HG02678 (cell line): ENCODE measurements around the gene C2CD2.

Experiments used
- ATAC-seq: cut with Tn5 transposase; IDR thresholded peaks from one replicate; pipeline ENCODE4 v1.9.1; 2021; ENCODE audit warnings: mild to moderate bottlenecking, moderate library complexity; ENCODE audit not compliant: unreplicated experiment

C2CD2 gene

GRCh38 chr21:41871293-41872030 lies 82.4 kb downstream of the C2CD2 start:
- no peak for ATAC-seq

- ATAC-seq: no peak
Observed at GRCh38 chr21:41869771-41870170, 84.0 kb downstream of the C2CD2 start.

GRCh38 chr21:41868062-41868710 lies 85.6 kb downstream of the C2CD2 start:
- ATAC-seq: peak; percentile 60

GRCh38 chr21:41867313-41867712 lies 86.5 kb downstream of the C2CD2 start:
- ATAC-seq: no peak

GRCh38 chr21:41866274-41866809 lies 87.5 kb downstream of the C2CD2 start:
- ATAC-seq: no peak

- peak; percentile 59 for ATAC-seq
Observed at GRCh38 chr21:41865002-41865777, 88.6 kb downstream of the C2CD2 start.

- no peak for ATAC-seq
Observed at GRCh38 chr21:41864311-41865001, 89.4 kb downstream of the C2CD2 start.

GRCh38 chr21:41863439-41863740 lies 90.4 kb downstream of the C2CD2 start:
- no peak for ATAC-seq

GRCh38 chr21:41861987-41862386 lies 91.8 kb downstream of the C2CD2 start:
- no peak for ATAC-seq

GRCh38 chr21:41861255-41861654 lies 92.6 kb downstream of the C2CD2 start:
- no peak for ATAC-seq

GRCh38 chr21:41859297-41859980 lies 94.4 kb downstream of the C2CD2 start:
- ATAC-seq: no peak

- no peak for ATAC-seq
Observed at GRCh38 chr21:41858466-41859296, 95.1 kb downstream of the C2CD2 start.

- no peak for ATAC-seq
Observed at GRCh38 chr21:41857771-41858300, 96.0 kb downstream of the C2CD2 start.

- ATAC-seq: no peak
Observed at GRCh38 chr21:41856572-41856971, 97.2 kb downstream of the C2CD2 start.

- ATAC-seq: no peak
Observed at GRCh38 chr21:41854426-41854995, 99.3 kb downstream of the C2CD2 start.

- no peak for ATAC-seq
Observed at GRCh38 chr21:41852929-41853320, 100.9 kb downstream of the C2CD2 start.

- no peak for ATAC-seq
Observed at GRCh38 chr21:41852151-41852928, 101.5 kb downstream of the C2CD2 start.

GRCh38 chr21:41851090-41851790 lies 102.6 kb downstream of the C2CD2 start:
- no peak for ATAC-seq
